Neural progenitor cell (in vitro differentiated cells): ENCODE results near the gene ARHGEF37.

Experiments used
- EZH2 ChIP-seq: fragments of 200-600 bp; sonication (generic); IDR thresholded peaks from 2 replicates; pipeline ENCODE4 v1.6.1; 2017; ENCODE audit warnings: antibody characterized with exemption, mild to moderate bottlenecking, moderate library complexity
- TF ChIP-seq, protein P1 (sequence below): fragments of 200-600 bp; sonication (generic); IDR thresholded peaks from 2 replicates; pipeline ENCODE4 v1.5.1; 2017; ENCODE audit warnings: antibody characterized with exemption, mild to moderate bottlenecking

DNA sequence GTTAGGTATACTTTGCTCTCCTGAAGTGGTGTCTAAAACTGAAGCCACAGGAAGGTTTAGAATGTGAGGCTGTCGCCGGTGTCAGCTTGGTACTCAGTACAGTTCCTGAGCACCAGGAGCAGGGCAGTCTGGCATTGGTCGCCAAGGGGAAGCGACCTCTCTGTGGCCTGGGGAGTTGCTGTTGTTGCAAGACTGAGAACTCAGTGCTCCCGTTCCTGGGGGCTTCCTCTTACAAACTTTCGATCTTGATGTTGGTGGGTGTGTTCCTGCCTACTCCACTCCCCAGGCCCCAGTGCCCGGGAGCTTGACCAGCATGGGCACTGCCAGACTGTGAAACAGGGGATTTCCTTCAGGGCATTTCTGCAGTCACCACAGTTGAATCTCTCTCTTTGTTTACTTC is 96.4 kb downstream of the ARHGEF37 start:
- TF ChIP-seq, protein P1, sequence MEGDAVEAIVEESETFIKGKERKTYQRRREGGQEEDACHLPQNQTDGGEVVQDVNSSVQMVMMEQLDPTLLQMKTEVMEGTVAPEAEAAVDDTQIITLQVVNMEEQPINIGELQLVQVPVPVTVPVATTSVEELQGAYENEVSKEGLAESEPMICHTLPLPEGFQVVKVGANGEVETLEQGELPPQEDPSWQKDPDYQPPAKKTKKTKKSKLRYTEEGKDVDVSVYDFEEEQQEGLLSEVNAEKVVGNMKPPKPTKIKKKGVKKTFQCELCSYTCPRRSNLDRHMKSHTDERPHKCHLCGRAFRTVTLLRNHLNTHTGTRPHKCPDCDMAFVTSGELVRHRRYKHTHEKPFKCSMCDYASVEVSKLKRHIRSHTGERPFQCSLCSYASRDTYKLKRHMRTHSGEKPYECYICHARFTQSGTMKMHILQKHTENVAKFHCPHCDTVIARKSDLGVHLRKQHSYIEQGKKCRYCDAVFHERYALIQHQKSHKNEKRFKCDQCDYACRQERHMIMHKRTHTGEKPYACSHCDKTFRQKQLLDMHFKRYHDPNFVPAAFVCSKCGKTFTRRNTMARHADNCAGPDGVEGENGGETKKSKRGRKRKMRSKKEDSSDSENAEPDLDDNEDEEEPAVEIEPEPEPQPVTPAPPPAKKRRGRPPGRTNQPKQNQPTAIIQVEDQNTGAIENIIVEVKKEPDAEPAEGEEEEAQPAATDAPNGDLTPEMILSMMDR, result no peak
- TF ChIP-seq EZH2, result no peak
